Posterior cingulate gyrus (tissue), 11 donors: ENCODE measurements around the gene MIPOL1.
"Not testable (repeated sequence)": the region's sequence is repeated elsewhere in the genome, so short reads cannot be mapped to it uniquely, and the experiment has no call there.

Experiments
- DNase-seq, 10 donors: peaks; one replicate each; pipeline versions ENCODE4 v3.0.0 to v3.0.0-alpha.2; 2020 to 2021; ENCODE audit warnings: mixed read lengths in 3 of 10
- intact Hi-C: fragments of 100-400 bp; cut with DNase I; formaldehyde crosslinking; loops from one replicate; pipeline ENCODE4 v1.15.1; 2023

MIPOL1 gene

GRCh38 chr14:37369425-37369824 is 171.7 kb downstream of the MIPOL1 start:
- no peak for DNase-seq
- intact Hi-C loops = no loop called here

- intact Hi-C loops = no loop called here
- DNase-seq = no peak
Observed at GRCh38 chr14:37375566-37375965, 177.8 kb downstream of the MIPOL1 start.

- intact Hi-C loops = no loop called here
- no peak for DNase-seq
Observed at GRCh38 chr14:37376944-37377609, 179.3 kb downstream of the MIPOL1 start.

GRCh38 chr14:37384870-37385596 is 187.3 kb downstream of the MIPOL1 start:
- intact Hi-C loops = no loop called here
- no peak for DNase-seq

- DNase-seq, intact Hi-C loops: not testable (repeated sequence)
Observed at GRCh38 chr14:37397157-37397940, 199.6 kb downstream of the MIPOL1 start.

- DNase-seq = no peak
- intact Hi-C loops = no loop called here
Observed at GRCh38 chr14:37397941-37398215, 200.1 kb downstream of the MIPOL1 start.

- DNase-seq = no peak
- intact Hi-C loops = no loop called here
Observed at GRCh38 chr14:37399517-37399916, 201.8 kb downstream of the MIPOL1 start.

GRCh38 chr14:37401093-37401492 is 203.4 kb downstream of the MIPOL1 start:
- intact Hi-C loops = no loop called here
- DNase-seq = no peak

- intact Hi-C loops = no loop called here
Observed at GRCh38 chr14:37403626-37404025, 205.9 kb downstream of the MIPOL1 start.

GRCh38 chr14:37406095-37406494 is 208.4 kb downstream of the MIPOL1 start:
- intact Hi-C loops = no loop called here
- DNase-seq = no peak

More at GRCh38 chr14:37403626-37404025, 205.9 kb downstream of the MIPOL1 start:
- DNase-seq = no peak

- intact Hi-C loops = no loop called here
Observed at GRCh38 chr14:37411079-37411735, 213.5 kb downstream of the MIPOL1 start.

GRCh38 chr14:37413050-37413449 is 215.3 kb downstream of the MIPOL1 start:
- DNase-seq = no peak
- intact Hi-C loops = no loop called here

More at GRCh38 chr14:37411079-37411735, 213.5 kb downstream of the MIPOL1 start:
- DNase-seq = no peak

- no peak for DNase-seq
- intact Hi-C loops = no loop called here
Observed at GRCh38 chr14:37413504-37414003, 215.8 kb downstream of the MIPOL1 start.

- no peak for DNase-seq
- intact Hi-C loops = no loop called here
Observed at GRCh38 chr14:37416264-37416663, 218.5 kb downstream of the MIPOL1 start.

- DNase-seq = no peak
- intact Hi-C loops = no loop called here
Observed at GRCh38 chr14:37417151-37417550, 219.4 kb downstream of the MIPOL1 start.

- intact Hi-C loops = no loop called here
- DNase-seq = no peak
Observed at GRCh38 chr14:37417833-37418232, 220.1 kb downstream of the MIPOL1 start.

- no peak for DNase-seq
Observed at GRCh38 chr14:37420622-37421021, 222.9 kb downstream of the MIPOL1 start.

GRCh38 chr14:37422319-37422718 is 224.6 kb downstream of the MIPOL1 start:
- no peak for DNase-seq
- intact Hi-C loops = no loop called here

More at GRCh38 chr14:37420622-37421021, 222.9 kb downstream of the MIPOL1 start:
- intact Hi-C loops = no loop called here

- DNase-seq = no peak
- intact Hi-C loops = no loop called here
Observed at GRCh38 chr14:37422748-37423147, 225.0 kb downstream of the MIPOL1 start.

- no peak for DNase-seq
- intact Hi-C loops = no loop called here
Observed at GRCh38 chr14:37428954-37429353, 231.2 kb downstream of the MIPOL1 start.

- intact Hi-C loops = no loop called here
- DNase-seq = no peak
Observed at GRCh38 chr14:37429618-37430017, 231.9 kb downstream of the MIPOL1 start.
